HG02884 (cell line): ENCODE data around the gene DCPS.
"Not testable (repeated sequence)": the region's sequence is repeated elsewhere in the genome, so short reads cannot be mapped to it uniquely, and the experiment has no call there.

ENCODE experiments used
- ATAC-seq: cut with Tn5 transposase; IDR thresholded peaks from one replicate; pipeline ENCODE4 v1.9.1; 2021; ENCODE audit warnings: mild to moderate bottlenecking, moderate library complexity; ENCODE audit not compliant: unreplicated experiment

DCPS gene

GRCh38 chr11:126343051-126343450 lies 39.2 kb downstream of the DCPS start:
- ATAC-seq, result no peak

- no peak for ATAC-seq
Measured at GRCh38 chr11:126344141-126345080, 40.6 kb downstream of the DCPS start.

- no peak for ATAC-seq
Measured at GRCh38 chr11:126345283-126345682, 41.4 kb downstream of the DCPS start.

GRCh38 chr11:126345759-126346585 lies 42.1 kb downstream of the DCPS start:
- ATAC-seq, result no peak

GRCh38 chr11:126346586-126346940 lies 42.7 kb downstream of the DCPS start:
- no peak for ATAC-seq

GRCh38 chr11:126346946-126347345 lies 43.1 kb downstream of the DCPS start:
- not testable (repeated sequence) for ATAC-seq

GRCh38 chr11:126347751-126348668 lies 44.1 kb downstream of the DCPS start:
- ATAC-seq, result no peak

- ATAC-seq, result no peak
Measured at GRCh38 chr11:126348806-126349582, 45.1 kb downstream of the DCPS start.

- no peak for ATAC-seq
Measured at GRCh38 chr11:126350836-126351235, 47.0 kb downstream of the DCPS start.

- ATAC-seq, result no peak
Measured at GRCh38 chr11:126352163-126352562, 48.3 kb downstream of the DCPS start.

GRCh38 chr11:126352934-126353801 lies 49.3 kb downstream of the DCPS start:
- no peak for ATAC-seq

GRCh38 chr11:126354631-126355323 lies 50.9 kb downstream of the DCPS start:
- ATAC-seq, result peak; percentile 32

- peak; percentile 64 for ATAC-seq
Measured at GRCh38 chr11:126355324-126355925, 51.6 kb downstream of the DCPS start, which contains the start of gene ST3GAL4. ST3GAL4 (plus strand) TSS chr11:126355686; CDS start chr11:126406156, 50,470 bp downstream.

GRCh38 chr11:126355926-126356897 lies 52.4 kb downstream of the DCPS start:
- peak; percentile 2 for ATAC-seq

GRCh38 chr11:126357055-126357962 lies 53.4 kb downstream of the DCPS start:
- ATAC-seq, result no peak
